Airway epithelial cell (primary cell): Measurements from ENCODE around the gene TBP. TPM values are rescaled to one million over a fixed set of nuclear protein-coding genes. Genes with fewer than 3 reads are reported as not detected.

Source experiments
- total RNA-seq: library from RNA; depleted of rRNA; stranded (reverse); fragments of >200 nt; gene quantifications from 2 replicates; pipeline ENCODE4 v1.2.3, GENCODE V29; 2015

The TBP gene
- 14.5 and 15.4 TPM in 2 replicates for total RNA-seq

DNA sequence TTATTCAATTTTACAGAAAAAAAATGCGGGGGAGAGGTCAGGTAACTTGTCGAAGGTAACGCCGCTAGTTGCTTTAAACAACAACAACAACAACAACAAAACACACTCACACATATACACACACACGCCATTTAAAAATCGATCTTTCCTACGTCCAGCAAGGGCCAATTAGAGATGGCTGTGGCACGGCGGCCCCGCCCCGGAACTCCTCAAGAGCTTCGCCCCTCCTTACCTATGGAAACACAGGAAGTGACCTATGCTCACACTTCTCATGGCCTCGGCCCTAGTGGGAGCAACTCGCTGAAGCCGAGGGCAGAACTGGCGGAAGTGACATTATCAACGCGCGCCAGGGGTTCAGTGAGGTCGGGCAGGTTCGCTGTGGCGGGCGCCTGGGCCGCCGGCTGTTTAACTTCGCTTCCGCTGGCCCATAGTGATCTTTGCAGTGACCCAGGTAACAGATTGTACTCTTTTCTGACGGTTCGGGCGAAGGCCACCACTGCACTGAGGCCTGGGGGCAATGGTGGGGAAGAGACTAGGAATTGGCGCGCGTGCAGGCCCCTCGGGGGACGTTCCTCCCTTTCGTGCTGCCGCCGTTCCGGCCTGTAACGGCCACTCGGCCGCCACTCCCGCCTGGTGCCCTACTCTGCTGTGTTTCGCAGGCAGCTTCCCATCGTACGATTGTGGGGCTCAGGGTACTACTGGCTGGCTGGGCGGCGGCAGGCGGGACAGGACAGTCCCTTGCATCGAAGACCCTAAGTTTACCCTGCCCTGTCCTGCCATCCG is at the start of gene TBP:
Gene TBP, plus strand, starts transcription at position 357 of the 783 bp plus-strand sequence. CDS start 2,661 bp downstream, outside the sequence.

DNA sequence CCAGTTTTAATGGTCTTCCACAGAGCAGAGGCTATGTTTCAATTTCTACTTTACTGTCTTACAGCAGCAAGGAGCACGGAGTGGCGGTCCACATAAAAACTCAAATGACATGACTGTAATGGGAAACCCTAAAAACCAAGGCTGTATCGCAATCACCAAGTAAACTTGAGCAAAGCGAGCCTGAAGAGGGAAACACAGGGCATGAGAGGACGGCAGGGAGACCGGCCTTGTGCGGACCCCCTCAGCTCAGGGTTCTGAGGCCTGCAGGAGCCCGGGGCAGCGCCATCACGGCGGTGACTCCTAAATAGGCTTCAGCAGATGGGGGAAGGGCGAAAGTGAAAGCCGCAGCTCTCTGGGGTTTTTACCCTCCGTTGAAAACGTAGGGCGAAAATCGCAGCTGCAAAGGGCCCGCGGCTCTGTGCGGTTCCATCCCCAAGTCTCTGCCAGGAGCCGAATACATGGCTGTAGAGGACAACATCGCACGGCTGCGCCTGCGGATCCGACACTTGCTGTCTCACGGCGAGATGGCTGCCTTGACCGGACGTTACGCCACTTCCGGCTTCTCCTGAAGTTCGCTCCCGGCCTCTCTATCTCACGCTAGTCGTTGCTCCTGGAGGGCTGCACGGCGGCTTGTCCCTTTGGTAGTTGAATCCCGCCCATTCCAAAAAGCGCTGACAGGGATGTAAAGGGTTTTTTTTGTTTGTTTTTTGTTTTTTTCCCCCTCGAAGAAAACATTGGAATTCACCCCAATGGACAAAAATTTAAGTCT is 1.2 kb upstream of the TBP start, which contains the start of gene PSMB1:
Gene PSMB1, minus strand, starts transcription at position 543 of the 769 bp plus-strand sequence. Its CDS starts 65 bp downstream, at position 478.

DNA sequence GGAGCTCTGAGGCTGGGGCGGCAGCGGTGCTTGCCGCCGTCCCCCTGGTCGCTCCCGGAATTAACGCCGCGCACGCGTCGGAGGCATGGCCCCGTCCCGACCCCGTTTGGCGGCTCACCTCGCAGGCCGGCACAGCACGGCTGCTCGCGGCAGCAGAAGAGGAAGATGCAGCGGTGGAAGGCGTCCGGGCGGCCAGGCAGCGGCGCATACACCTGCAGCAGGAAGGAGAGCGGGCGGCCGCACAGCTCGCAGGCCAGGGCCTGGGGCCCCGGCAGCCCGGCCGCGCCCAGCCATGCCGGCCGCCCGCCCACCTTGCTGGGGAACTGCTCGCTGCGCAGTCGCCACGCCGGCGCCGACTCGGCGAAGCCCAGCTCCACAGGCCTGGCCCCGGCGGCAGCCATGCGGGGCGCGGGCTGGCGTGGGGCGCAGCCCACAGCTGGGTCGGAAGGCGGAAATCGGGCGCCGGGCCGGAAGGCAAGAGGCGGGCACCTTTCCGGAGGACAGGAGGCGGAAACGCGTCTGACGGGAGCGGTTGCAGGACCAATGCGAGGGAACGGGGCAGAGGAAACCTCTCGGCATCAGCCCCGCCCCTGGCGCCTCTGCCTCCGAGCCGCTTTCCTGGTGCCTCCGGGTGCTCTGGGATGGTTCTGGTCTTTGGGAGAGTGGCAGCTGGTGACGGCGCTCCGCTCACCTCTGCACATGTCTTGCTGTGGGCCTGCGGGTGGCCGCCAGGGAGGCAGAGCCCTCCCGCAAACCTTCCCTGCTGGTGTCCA is 30.2 kb downstream of the TBP start, which contains the start of gene PDCD2:
Gene PDCD2, minus strand, starts transcription at position 457 of the 773 bp plus-strand sequence. Its CDS starts 56 bp downstream, at position 401.

Other genes with a start within 250 kb of the TBP start
- gene FAM120B, start 247.6 kb upstream of the TBP start, total RNA-seq = 6.1 and 11.0 TPM in 2 replicates
- 327 and 441 TPM in 2 replicates for gene PSMB1, start 1.1 kb upstream of the TBP start, total RNA-seq
- 86.3 and 111 TPM in 2 replicates for gene PDCD2, start 30.3 kb downstream of the TBP start, total RNA-seq